Measurements from ENCODE around the gene SAMD14.

- no peak for TF ChIP-seq CTCF (conservative IDR thresholded peaks at IDR 0.05 in 1 of 2, IDR thresholded peaks at IDR 0.05 in 1 of 2; ENCODE audit: low read depth in 1 of 2, low read length in 2 of 2)
- no peak for TF ChIP-seq EZH2 (IDR thresholded peaks at IDR 0.05; ENCODE audit: low read length, missing control alignments)
These were observed 24.1 kb downstream of the SAMD14 start for GRCh38 chr17:50105811-50106210.
